Suppressor macrophage (primary cell): ENCODE measurements around the gene CLDN14.

Experiments used
- DNase-seq, 4 experiments: peaks; one replicate each; pipeline ENCODE4 v3.0.0-alpha.2; 2020 to 2022

CLDN14 gene

GRCh38 chr21:36466061-36466511 lies 13.8 kb downstream of the CLDN14 start:
- DNase-seq: no peak

GRCh38 chr21:36465478-36465877 lies 14.4 kb downstream of the CLDN14 start:
- DNase-seq: no peak

GRCh38 chr21:36464590-36464989 lies 15.3 kb downstream of the CLDN14 start:
- DNase-seq: no peak

- peak; percentile 11 to 43 (median 32) for DNase-seq
Observed at GRCh38 chr21:36463991-36464390, 15.9 kb downstream of the CLDN14 start.

GRCh38 chr21:36463204-36463603 lies 16.7 kb downstream of the CLDN14 start:
- peak in 3 of 4 experiments; percentile 29 to 33 (median 33) for DNase-seq

GRCh38 chr21:36461918-36462486 lies 17.9 kb downstream of the CLDN14 start:
- no peak for DNase-seq

GRCh38 chr21:36461277-36461917 lies 18.5 kb downstream of the CLDN14 start:
- DNase-seq: no peak

- no peak for DNase-seq
Observed at GRCh38 chr21:36460866-36461265, 19.1 kb downstream of the CLDN14 start.

GRCh38 chr21:36459098-36459497 lies 20.8 kb downstream of the CLDN14 start:
- no peak for DNase-seq

GRCh38 chr21:36456729-36457414 lies 23.1 kb downstream of the CLDN14 start:
- DNase-seq: peak; percentile 78 to 95 (median 86)

GRCh38 chr21:36454706-36455105 lies 25.2 kb downstream of the CLDN14 start:
- no peak for DNase-seq

- DNase-seq: no peak
Observed at GRCh38 chr21:36454093-36454531, 25.8 kb downstream of the CLDN14 start.

GRCh38 chr21:36452281-36452825 lies 27.6 kb downstream of the CLDN14 start:
- peak; percentile 20 to 55 (median 48) for DNase-seq

- peak; percentile 22 to 70 (median 56) for DNase-seq
Observed at GRCh38 chr21:36451506-36451905, 28.4 kb downstream of the CLDN14 start.

GRCh38 chr21:36450511-36450910 lies 29.4 kb downstream of the CLDN14 start:
- peak in 3 of 4 experiments; percentile 29 to 48 (median 45) for DNase-seq

- DNase-seq: no peak
Observed at GRCh38 chr21:36446301-36446700, 33.6 kb downstream of the CLDN14 start.

GRCh38 chr21:36441715-36442114 lies 38.2 kb downstream of the CLDN14 start:
- no peak for DNase-seq

GRCh38 chr21:36437745-36438128 lies 42.2 kb downstream of the CLDN14 start:
- peak in 3 of 4 experiments; percentile 45 to 59 (median 59) for DNase-seq

- peak; percentile 51 to 84 (median 70) for DNase-seq
Observed at GRCh38 chr21:36436829-36437744, 42.8 kb downstream of the CLDN14 start.

- no peak for DNase-seq
Observed at GRCh38 chr21:36434144-36434543, 45.8 kb downstream of the CLDN14 start.

- DNase-seq: no peak
Observed at GRCh38 chr21:36433059-36433709, 46.7 kb downstream of the CLDN14 start.

GRCh38 chr21:36431252-36431651 lies 48.7 kb downstream of the CLDN14 start:
- DNase-seq: peak; percentile 41 to 71 (median 67)
